Gastrocnemius medialis (tissue), 4 donors: ENCODE results near the gene GPATCH2.

Experiments
- CTCF ChIP-seq, 5 experiments: fragments of 450-650 bp in 3 of 5; fragments of 200-600 bp in 2 of 5; sonication (generic) in 2 of 5; IDR thresholded peaks in 4 of 5; conservative IDR thresholded peaks in 1 of 5; 1 replicate in 4 of 5; 2 replicates in 1 of 5; pipeline ENCODE4 v1.5.1; 2016 to 2019; ENCODE audit warnings: antibody characterized with exemption in 5 of 5, mild to moderate bottlenecking in 3 of 5, moderate library complexity in 3 of 5
- POLR2A ChIP-seq, 2 donors: fragments of 450-650 bp; IDR thresholded peaks; one replicate each; pipeline ENCODE4 v1.6.1; 2017; ENCODE audit warnings: antibody characterized with exemption in 2 of 2, mild to moderate bottlenecking in 2 of 2, moderate library complexity in 2 of 2

- TF ChIP-seq POLR2A (IDR thresholded peaks at IDR 0.05) (no peak), CTCF (IDR thresholded peaks at IDR 0.05 in 4 of 5, conservative IDR thresholded peaks at IDR 0.05 in 1 of 5) (no peak)
Measured at GRCh38 chr1:217506878-217507277, 124.0 kb downstream of the GPATCH2 start.
